Kidney epithelial cell (primary cell): ENCODE results near the gene PTPN6. TPM values are rescaled to one million over a fixed set of nuclear protein-coding genes. Genes with fewer than 3 reads are reported as not detected.

Experiments
- DNase-seq: peaks from one replicate; pipeline ENCODE4 v3.0.0-alpha.2; 2010; ENCODE audit warnings: low read depth
- H3K27me3 ChIP-seq: 2 replicates; pipeline ENCODE4 v1.6.0; 2011; ENCODE audit warnings: low read length; ENCODE audit not compliant: control insufficient read depth, insufficient read depth
- H3K36me3 ChIP-seq: 2 replicates; pipeline ENCODE4 v1.5.1; 2011; ENCODE audit warnings: low read length; ENCODE audit not compliant: control insufficient read depth, insufficient read depth
- H3K4me3 ChIP-seq: 2 replicates; pipeline ENCODE4 v1.5.1; 2011; ENCODE audit warnings: low read depth, mild to moderate bottlenecking, control low read depth, low read length
- total RNA-seq: library from RNA; depleted of rRNA; stranded (reverse); fragments of >200 nt; gene quantifications from 2 replicates; pipeline ENCODE4 v1.2.3, GENCODE V29; 2015
- TF ChIP-seq, protein P1 (sequence below): IDR thresholded peaks from 2 replicates; pipeline ENCODE4 v1.5.1; 2011; ENCODE audit warnings: mild to moderate bottlenecking, moderate library complexity, low read length, control low read depth, inconsistent platforms; ENCODE audit not compliant: insufficient read depth, poor library complexity, severe bottlenecking

Gene PTPN6
- total RNA-seq, 1 donor from 2014 or later: 31.3 TPM

DNA sequence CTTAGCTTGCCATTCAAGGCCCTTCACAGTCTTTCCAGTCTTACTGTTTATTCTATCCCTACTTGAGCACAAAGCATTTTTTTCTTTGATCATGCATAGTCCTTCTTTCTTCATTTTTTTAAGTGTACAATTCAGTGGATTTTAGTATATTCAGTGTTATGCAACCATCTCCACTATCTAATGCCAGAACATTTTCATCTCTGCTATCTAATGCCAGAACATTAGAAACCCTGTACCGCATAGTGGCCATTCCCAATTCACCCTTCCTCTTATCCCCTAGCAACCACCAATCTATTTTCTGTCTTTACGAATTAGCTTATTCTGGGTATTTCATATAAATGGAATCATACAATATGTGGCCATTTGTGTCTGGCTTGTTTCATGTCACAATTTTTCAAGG, 53.7 kb downstream of the PTPN6 start:
- no peak for DNase-seq
- Histone ChIP-seq H3K36me3 (no peaks in the 10 kb centered on the region), H3K27me3 (no peaks in the 10 kb centered on the region), H3K4me3 (no peak overlapping the region)
- TF ChIP-seq, protein P1, sequence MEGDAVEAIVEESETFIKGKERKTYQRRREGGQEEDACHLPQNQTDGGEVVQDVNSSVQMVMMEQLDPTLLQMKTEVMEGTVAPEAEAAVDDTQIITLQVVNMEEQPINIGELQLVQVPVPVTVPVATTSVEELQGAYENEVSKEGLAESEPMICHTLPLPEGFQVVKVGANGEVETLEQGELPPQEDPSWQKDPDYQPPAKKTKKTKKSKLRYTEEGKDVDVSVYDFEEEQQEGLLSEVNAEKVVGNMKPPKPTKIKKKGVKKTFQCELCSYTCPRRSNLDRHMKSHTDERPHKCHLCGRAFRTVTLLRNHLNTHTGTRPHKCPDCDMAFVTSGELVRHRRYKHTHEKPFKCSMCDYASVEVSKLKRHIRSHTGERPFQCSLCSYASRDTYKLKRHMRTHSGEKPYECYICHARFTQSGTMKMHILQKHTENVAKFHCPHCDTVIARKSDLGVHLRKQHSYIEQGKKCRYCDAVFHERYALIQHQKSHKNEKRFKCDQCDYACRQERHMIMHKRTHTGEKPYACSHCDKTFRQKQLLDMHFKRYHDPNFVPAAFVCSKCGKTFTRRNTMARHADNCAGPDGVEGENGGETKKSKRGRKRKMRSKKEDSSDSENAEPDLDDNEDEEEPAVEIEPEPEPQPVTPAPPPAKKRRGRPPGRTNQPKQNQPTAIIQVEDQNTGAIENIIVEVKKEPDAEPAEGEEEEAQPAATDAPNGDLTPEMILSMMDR: no peak

DNA sequence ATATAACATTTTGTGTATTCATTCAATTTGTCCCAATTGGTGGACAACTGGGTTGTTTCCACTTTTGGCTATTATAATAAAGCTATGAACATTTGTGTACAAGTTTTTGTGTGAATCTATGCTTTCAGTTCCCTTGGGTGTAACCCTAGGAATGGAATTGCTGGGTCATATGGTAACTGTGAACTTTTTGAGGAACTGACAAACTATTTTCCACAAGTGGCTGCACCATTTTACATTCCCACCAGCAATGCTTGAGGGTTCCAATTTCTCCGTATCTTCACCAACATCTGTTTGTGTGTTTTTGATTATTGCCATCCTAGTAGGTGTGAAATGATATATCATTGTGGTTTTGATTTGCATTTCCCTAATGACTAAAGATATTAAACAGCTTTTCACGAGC, 54.2 kb downstream of the PTPN6 start:
- DNase-seq: no peak
- no peak overlapping the region for H3K4me3 ChIP-seq
- TF ChIP-seq, protein P1: no peak
- no peaks in the 10 kb centered on the region for H3K27me3 ChIP-seq
- H3K36me3 ChIP-seq: no peaks in the 10 kb centered on the region

DNA sequence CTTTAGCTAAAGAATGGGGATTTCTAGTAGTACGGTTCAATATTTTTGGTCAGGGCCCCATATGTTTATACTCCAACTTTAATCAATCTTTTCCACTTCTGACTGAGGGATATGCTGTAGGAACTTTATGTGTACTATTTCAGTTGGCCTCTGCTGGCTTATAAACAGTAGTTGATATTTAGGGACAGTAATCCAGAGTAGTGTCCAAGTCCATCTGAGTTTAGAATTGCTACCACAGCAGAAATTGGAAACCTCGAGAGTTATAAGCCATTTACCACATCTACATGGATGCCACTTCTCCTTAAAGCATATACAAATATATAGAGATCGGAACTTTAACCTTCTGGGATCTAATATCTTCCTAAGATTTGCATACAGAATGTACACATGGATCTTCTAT, 55.5 kb downstream of the PTPN6 start:
- H3K36me3 ChIP-seq: no peaks in the 10 kb centered on the region
- no peak for DNase-seq
- TF ChIP-seq, protein P1: no peak
- no peaks in the 10 kb centered on the region for H3K27me3 ChIP-seq
- H3K4me3 ChIP-seq: no peak overlapping the region

DNA sequence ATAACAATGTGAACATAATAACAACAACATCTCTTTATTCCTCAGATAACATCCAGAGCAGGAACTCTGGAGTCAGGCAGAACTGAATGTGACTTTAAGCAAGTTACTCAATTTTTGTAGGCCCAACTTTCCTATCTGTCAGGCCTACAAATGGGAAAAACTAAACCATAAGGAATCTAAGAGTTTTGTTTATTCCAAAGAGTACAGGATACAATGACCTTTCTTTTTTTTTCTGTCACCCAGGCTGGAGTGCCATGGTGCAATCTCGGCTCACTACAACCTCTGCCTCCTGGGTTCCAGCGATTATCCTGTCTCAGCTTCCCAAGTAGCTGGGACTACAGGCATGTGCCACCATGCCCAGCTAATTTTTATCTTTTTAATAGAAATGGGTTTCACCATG, 57.7 kb downstream of the PTPN6 start:
- DNase-seq: no peak
- H3K27me3 ChIP-seq: no peaks in the 10 kb centered on the region
- TF ChIP-seq, protein P1: no peak
- no peak overlapping the region for H3K4me3 ChIP-seq
- H3K36me3 ChIP-seq: no peaks in the 10 kb centered on the region

DNA sequence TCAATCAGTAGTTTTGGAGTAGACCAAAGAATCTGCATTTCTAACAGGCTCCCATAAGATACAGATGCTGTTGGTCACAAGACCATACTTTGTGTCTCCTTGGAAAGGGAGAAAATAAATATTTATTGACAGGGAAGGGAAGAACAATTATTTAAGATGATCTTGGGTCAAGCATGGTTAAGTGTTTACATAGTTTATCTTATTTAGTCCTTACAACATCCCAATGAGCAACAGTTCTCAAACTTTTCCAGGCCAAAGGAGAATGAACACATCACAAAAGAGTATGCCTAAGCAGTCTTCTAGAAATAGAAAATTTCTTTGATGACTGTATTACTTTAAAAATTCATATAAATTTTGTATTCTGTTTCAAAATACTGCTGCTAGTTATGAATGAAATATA, 58.4 kb downstream of the PTPN6 start:
- no peaks in the 10 kb centered on the region for H3K27me3 ChIP-seq
- TF ChIP-seq, protein P1: no peak
- no peaks in the 10 kb centered on the region for H3K36me3 ChIP-seq
- no peak overlapping the region for H3K4me3 ChIP-seq
- no peak for DNase-seq

Other genes starting within 250 kb of the PTPN6 start
- gene COPS7A, start 227.3 kb upstream of the PTPN6 start, total RNA-seq: 65.2 and 69.1 TPM in 2 replicates
- 190 and 216 TPM in 2 replicates for gene MLF2, start 198.2 kb upstream of the PTPN6 start, total RNA-seq
- gene PTMS, start 185.0 kb upstream of the PTPN6 start, total RNA-seq: 169 and 193 TPM in 2 replicates
- not detected in 2 replicates for gene LAG3, start 178.8 kb upstream of the PTPN6 start, total RNA-seq
- 0.08 TPM in 1 of 2 replicates, not detected in the other for gene CD4, start 161.8 kb upstream of the PTPN6 start, total RNA-seq
- gene GPR162, start 129.5 kb upstream of the PTPN6 start, total RNA-seq: 0.21 and 0.75 TPM in 2 replicates
- gene P3H3, start 122.9 kb upstream of the PTPN6 start, total RNA-seq: 21.8 and 27.7 TPM in 2 replicates
- 0.34 and 0.38 TPM in 2 replicates for gene GNB3, start 110.4 kb upstream of the PTPN6 start, total RNA-seq
- 5.8 and 8.3 TPM in 2 replicates for gene CDCA3, start 100.1 kb upstream of the PTPN6 start, total RNA-seq
- 70.1 and 77.2 TPM in 2 replicates for gene USP5, start 99.2 kb upstream of the PTPN6 start, total RNA-seq
- 499 and 519 TPM in 2 replicates for gene TPI1, start 83.8 kb upstream of the PTPN6 start, total RNA-seq
- 10.1 and 11.9 TPM in 2 replicates for gene SPSB2, start 78.1 kb upstream of the PTPN6 start, total RNA-seq
- gene LRRC23, start 46.5 kb upstream of the PTPN6 start, total RNA-seq: 11.6 and 12.8 TPM in 2 replicates
- gene ENO2, start 36.8 kb upstream of the PTPN6 start, total RNA-seq: 27.0 and 33.7 TPM in 2 replicates
- gene ATN1, start 23.4 kb upstream of the PTPN6 start, total RNA-seq: 32.7 and 38.6 TPM in 2 replicates
- gene RNU7-1, start 7.5 kb upstream of the PTPN6 start, total RNA-seq: not detected in 2 replicates
- 216 and 236 TPM in 2 replicates for gene C12orf57, start 7.3 kb upstream of the PTPN6 start, total RNA-seq
- 360 and 474 TPM in 2 replicates for gene PHB2, start 19.3 kb downstream of the PTPN6 start, total RNA-seq
- gene EMG1, start 19.6 kb downstream of the PTPN6 start, total RNA-seq: 32.4 and 33.3 TPM in 2 replicates
- gene LPCAT3, start 67.1 kb downstream of the PTPN6 start, total RNA-seq: 11.8 and 12.5 TPM in 2 replicates
- 2.8 and 4.0 TPM in 2 replicates for gene C1S, start 109.4 kb downstream of the PTPN6 start, total RNA-seq
- 7.5 and 13.5 TPM in 2 replicates for gene C1R, start 141.1 kb downstream of the PTPN6 start, total RNA-seq
- gene C1RL, start 157.9 kb downstream of the PTPN6 start, total RNA-seq: 26.6 and 29.6 TPM in 2 replicates
- gene RBP5, start 177.5 kb downstream of the PTPN6 start, total RNA-seq: 0.27 TPM in 1 of 2 replicates, not detected in the other
- gene CLSTN3, start 179.0 kb downstream of the PTPN6 start, total RNA-seq: 61.3 and 85.6 TPM in 2 replicates
- gene PEX5, start 238.3 kb downstream of the PTPN6 start, total RNA-seq: 25.0 and 32.1 TPM in 2 replicates